ENCODE measurements around the gene ANGEL2.
A peak's percentile ranks its signal among the peaks of the same experiment; 100 is the strongest.
"Not testable (repeated sequence)": the region's sequence is repeated elsewhere in the genome, so short reads cannot be mapped to it uniquely, and the experiment has no call there.

The ANGEL2 gene

GRCh38 chr1:213015099-213016050 lies at the start of gene ANGEL2:
Gene ANGEL2, minus strand, starts transcription at chr1:213015867. Its CDS starts 196 bp downstream, at chr1:213015671.
- DNase-seq = peak; percentile 53 to 96 (median 95)

- no peak for DNase-seq
Measured at GRCh38 chr1:213061263-213061662, 45.6 kb upstream of the ANGEL2 start.

- no peak for DNase-seq
Measured at GRCh38 chr1:213060836-213061235, 45.2 kb upstream of the ANGEL2 start.

GRCh38 chr1:213057264-213058059 lies 41.8 kb upstream of the ANGEL2 start:
- DNase-seq = no peak

GRCh38 chr1:213055767-213056166 lies 40.1 kb upstream of the ANGEL2 start:
- no peak for DNase-seq

GRCh38 chr1:213054733-213055591 lies 39.3 kb upstream of the ANGEL2 start:
- no peak for DNase-seq

GRCh38 chr1:213054142-213054541 lies 38.5 kb upstream of the ANGEL2 start:
- DNase-seq = no peak

- no peak for DNase-seq
Measured at GRCh38 chr1:213053455-213053854, 37.8 kb upstream of the ANGEL2 start.

- DNase-seq = no peak
Measured at GRCh38 chr1:213051881-213052202, 36.2 kb upstream of the ANGEL2 start.

GRCh38 chr1:213051127-213051880 lies 35.6 kb upstream of the ANGEL2 start, which contains the start of gene RPS6KC1:
Gene RPS6KC1, plus strand, starts transcription at chr1:213051241. Its CDS starts 164 bp downstream, at chr1:213051405.
- DNase-seq = peak in 13 of 14 donors; percentile 21 to 83 (median 74)

GRCh38 chr1:213050745-213051126 lies 35.1 kb upstream of the ANGEL2 start:
- DNase-seq = no peak

- no peak for DNase-seq
Measured at GRCh38 chr1:213049232-213049631, 33.6 kb upstream of the ANGEL2 start.

GRCh38 chr1:213045321-213046226 lies 29.9 kb upstream of the ANGEL2 start:
- not testable (repeated sequence) for DNase-seq

- no peak for DNase-seq
Measured at GRCh38 chr1:213041443-213041842, 25.8 kb upstream of the ANGEL2 start.

- no peak for DNase-seq
Measured at GRCh38 chr1:213035573-213035972, 19.9 kb upstream of the ANGEL2 start.

- DNase-seq = no peak
Measured at GRCh38 chr1:213034713-213035112, 19.0 kb upstream of the ANGEL2 start.

GRCh38 chr1:213032651-213033050 lies 17.0 kb upstream of the ANGEL2 start:
- no peak for DNase-seq

- DNase-seq = not testable (repeated sequence)
Measured at GRCh38 chr1:213027024-213027423, 11.4 kb upstream of the ANGEL2 start.

GRCh38 chr1:213020016-213020415 lies 4.3 kb upstream of the ANGEL2 start:
- DNase-seq = no peak

GRCh38 chr1:213019450-213019849 lies 3.8 kb upstream of the ANGEL2 start:
- DNase-seq = no peak
